Measurements from ENCODE around the gene NCOA1. TPM values are rescaled to one million over a fixed set of nuclear protein-coding genes. Genes with fewer than 3 reads are reported as not detected.

Gene NCOA1
- total and polyA plus RNA-seq, 2 of the 4 experiments (the other 2 are of a cell fraction) = 6.7 to 11.3 TPM

DNA sequence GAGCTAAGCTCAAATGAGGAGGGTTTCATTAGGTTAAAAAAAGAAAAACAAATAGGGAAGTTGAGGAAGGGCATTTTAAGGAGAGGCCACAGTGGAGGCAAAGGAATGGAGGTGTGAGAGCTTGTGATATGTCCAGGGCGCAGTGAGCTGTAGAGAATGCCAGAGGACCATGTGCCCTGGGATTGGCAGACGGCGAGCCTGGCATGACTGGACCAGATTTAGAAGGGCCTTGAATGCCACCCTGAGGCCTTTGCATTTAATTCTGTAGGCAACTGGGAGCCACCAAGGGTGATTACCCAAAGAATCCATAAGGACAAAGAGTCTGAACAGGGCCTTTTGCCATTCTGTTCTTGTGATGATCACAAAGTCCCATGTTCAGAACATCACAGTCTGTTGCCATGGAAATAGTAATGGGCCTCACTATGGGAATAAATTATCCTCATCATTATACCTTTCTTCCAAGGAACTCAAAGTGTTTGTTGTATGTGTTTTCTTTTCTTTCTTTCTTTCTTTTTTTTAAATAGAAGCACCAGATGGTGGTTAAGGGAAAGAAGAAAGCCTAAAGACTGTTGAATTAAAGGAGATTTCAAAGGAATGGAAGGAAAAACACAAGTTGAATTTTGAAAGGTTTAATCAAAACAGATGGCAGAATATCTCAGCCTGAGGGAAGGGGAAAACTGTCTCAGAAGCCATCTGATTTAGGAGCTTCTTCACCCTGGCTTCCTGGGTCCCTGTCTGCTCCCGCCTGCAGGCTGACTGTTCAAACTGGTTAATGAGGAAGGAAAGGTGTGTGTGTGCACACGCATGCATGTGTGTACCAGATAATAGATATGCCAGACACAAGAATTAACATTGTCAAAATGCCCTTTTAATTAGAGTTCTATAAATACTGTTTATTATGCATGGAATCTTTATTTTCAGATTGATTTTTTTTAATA, 31.6 kb upstream of the NCOA1 start:
- dilution Hi-C loops (cut with HindIII; ENCODE audit: low sequenced_read_pairs, unreplicated experiment) (no loop called here), intact Hi-C loops (cut with micrococcal nuclease) (no loop called here), in situ Hi-C loops (cut with MboI; ENCODE audit: low sequenced_read_pairs) (no loop called here)
- Histone ChIP-seq H3K9me3 (ENCODE audit: control insufficient read depth, insufficient read depth, low read length) (no peaks in the 10 kb centered on the region), H2BK20ac (ENCODE audit: low read depth, low read length) (no peak overlapping the region), H4K91ac (ENCODE audit: insufficient read depth, low read depth, low read length) (no peak overlapping the region), H3K4me1 (ENCODE audit: control insufficient read depth, insufficient read depth, low read length) (peaks cover 3% of the 10 kb centered on the region; the same call in 1 of the 2 replicates), H2BK5ac (ENCODE audit: low read depth, low read length, poor library complexity, severe bottlenecking) (no peak overlapping the region), H3K4ac (ENCODE audit: low read depth, low read length) (no peak overlapping the region), H3K14ac (replicated peaks; ENCODE audit: low read depth, low read length) (no peak overlapping the region), H2AK5ac (ENCODE audit: low read depth, low read length) (no peak overlapping the region), H2BK120ac (ENCODE audit: low read depth, low read length) (no peak overlapping the region), H3K9me1 (ENCODE audit: insufficient read depth, low read length) (0 out of 2 replicates have a peak, but pooled peaks cover 4% of the 10 kb centered on the region), H3K79me1 (ENCODE audit: low read depth in 1 of 2, low read length in 2 of 2) (no peaks in the 10 kb centered on the region), H4K5ac (ENCODE audit: low read depth, low read length) (no peak overlapping the region), H2AK9ac (replicated peaks; ENCODE audit: low read depth, low read length, poor library complexity) (no peak overlapping the region), H4K20me1 (ENCODE audit: insufficient read depth, low read length) (no peaks in the 10 kb centered on the region), H2BK15ac (ENCODE audit: low read depth, low read length) (no peak overlapping the region), H3K9ac (ENCODE audit: low read depth, low read length) (no peak overlapping the region), H3K27ac (ENCODE audit: insufficient read depth, low read length) (no peak overlapping the region), H3K4me2 (ENCODE audit: low read depth, low read length) (no peak overlapping the region), H3K23ac (ENCODE audit: low read depth, low read length) (no peak overlapping the region), H3K27me3 (ENCODE audit: control insufficient read depth, insufficient read depth, low read length) (peaks cover 17% of the 10 kb centered on the region), H3K18ac (ENCODE audit: low read depth, low read length) (no peak overlapping the region), H3K56ac (ENCODE audit: extremely low read depth, insufficient read depth, low read length) (no peak overlapping the region), H2AFZ (replicated peaks; ENCODE audit: low read length, poor library complexity) (no peak overlapping the region), H4K8ac (ENCODE audit: low read depth in 2 of 2, low read length in 2 of 2) (no peak overlapping the region), H3K36me3 (ENCODE audit: control insufficient read depth, insufficient read depth, low read length) (no peaks in the 10 kb centered on the region), H3K4me3 (ENCODE audit: insufficient read depth, low read depth, low read length) (no peak overlapping the region)
- no peak for ATAC-seq (ENCODE audit: low read depth)
- no peak for DNase-seq
- CTCF ChIA-PET = no interaction called here
- TF ChIP-seq MAZ (IDR thresholded peaks at IDR 0.05; ENCODE audit: borderline replicate concordance, low read depth, low read length) (no peak), NFE2L2 (IDR thresholded peaks at IDR 0.05; ENCODE audit: low read depth, low read length) (no peak), MAFK (IDR thresholded peaks at IDR 0.05; ENCODE audit: low read depth, low read length) (no peak), SMC3 (IDR thresholded peaks at IDR 0.05; ENCODE audit: low read depth, low read length) (no peak), POLR2A (IDR thresholded peaks at IDR 0.05; ENCODE audit: low read depth, low read length) (no peak), FOS (IDR thresholded peaks at IDR 0.05; ENCODE audit: low read depth, low read length) (no peak), CHD1 (IDR thresholded peaks at IDR 0.05; ENCODE audit: low read depth, low read length) (no peak), CEBPB (IDR thresholded peaks at IDR 0.05; ENCODE audit: low read depth, low read length) (no peak), RFX5 (IDR thresholded peaks at IDR 0.05; ENCODE audit: low read depth, low read length) (no peak), MXI1 (IDR thresholded peaks at IDR 0.05; ENCODE audit: borderline replicate concordance, low read depth, low read length) (no peak), RCOR1 (IDR thresholded peaks at IDR 0.05; ENCODE audit: insufficient replicate concordance, low read length) (no peak), BHLHE40 (IDR thresholded peaks at IDR 0.05; ENCODE audit: low read depth, low read length) (no peak)
- TF ChIP-seq, protein P1, sequence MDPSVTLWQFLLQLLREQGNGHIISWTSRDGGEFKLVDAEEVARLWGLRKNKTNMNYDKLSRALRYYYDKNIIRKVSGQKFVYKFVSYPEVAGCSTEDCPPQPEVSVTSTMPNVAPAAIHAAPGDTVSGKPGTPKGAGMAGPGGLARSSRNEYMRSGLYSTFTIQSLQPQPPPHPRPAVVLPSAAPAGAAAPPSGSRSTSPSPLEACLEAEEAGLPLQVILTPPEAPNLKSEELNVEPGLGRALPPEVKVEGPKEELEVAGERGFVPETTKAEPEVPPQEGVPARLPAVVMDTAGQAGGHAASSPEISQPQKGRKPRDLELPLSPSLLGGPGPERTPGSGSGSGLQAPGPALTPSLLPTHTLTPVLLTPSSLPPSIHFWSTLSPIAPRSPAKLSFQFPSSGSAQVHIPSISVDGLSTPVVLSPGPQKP (IDR thresholded peaks at IDR 0.05; ENCODE audit: borderline replicate concordance, low read depth, low read length) = no peak
- TF ChIP-seq, protein P2, sequence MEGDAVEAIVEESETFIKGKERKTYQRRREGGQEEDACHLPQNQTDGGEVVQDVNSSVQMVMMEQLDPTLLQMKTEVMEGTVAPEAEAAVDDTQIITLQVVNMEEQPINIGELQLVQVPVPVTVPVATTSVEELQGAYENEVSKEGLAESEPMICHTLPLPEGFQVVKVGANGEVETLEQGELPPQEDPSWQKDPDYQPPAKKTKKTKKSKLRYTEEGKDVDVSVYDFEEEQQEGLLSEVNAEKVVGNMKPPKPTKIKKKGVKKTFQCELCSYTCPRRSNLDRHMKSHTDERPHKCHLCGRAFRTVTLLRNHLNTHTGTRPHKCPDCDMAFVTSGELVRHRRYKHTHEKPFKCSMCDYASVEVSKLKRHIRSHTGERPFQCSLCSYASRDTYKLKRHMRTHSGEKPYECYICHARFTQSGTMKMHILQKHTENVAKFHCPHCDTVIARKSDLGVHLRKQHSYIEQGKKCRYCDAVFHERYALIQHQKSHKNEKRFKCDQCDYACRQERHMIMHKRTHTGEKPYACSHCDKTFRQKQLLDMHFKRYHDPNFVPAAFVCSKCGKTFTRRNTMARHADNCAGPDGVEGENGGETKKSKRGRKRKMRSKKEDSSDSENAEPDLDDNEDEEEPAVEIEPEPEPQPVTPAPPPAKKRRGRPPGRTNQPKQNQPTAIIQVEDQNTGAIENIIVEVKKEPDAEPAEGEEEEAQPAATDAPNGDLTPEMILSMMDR (conservative IDR thresholded peaks at IDR 0.05; ENCODE audit: low read depth, low read length) = no peak
- TF ChIP-seq, protein P3, sequence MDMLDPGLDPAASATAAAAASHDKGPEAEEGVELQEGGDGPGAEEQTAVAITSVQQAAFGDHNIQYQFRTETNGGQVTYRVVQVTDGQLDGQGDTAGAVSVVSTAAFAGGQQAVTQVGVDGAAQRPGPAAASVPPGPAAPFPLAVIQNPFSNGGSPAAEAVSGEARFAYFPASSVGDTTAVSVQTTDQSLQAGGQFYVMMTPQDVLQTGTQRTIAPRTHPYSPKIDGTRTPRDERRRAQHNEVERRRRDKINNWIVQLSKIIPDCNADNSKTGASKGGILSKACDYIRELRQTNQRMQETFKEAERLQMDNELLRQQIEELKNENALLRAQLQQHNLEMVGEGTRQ (IDR thresholded peaks at IDR 0.05; ENCODE audit: low read depth, low read length) = no peak
- POLR2A ChIA-PET (ENCODE audit: unreplicated experiment) = no interaction called here
- no TSS peak for BruUV-seq (replicated peaks)
- WGBS, 2 experiments (ENCODE audit: extremely low coverage in 2 of 2, insufficient read length in 1 of 2) = 100% methylated on average over 1 of the region's 5 CpGs; no CpG with 5 or more reads in 1 of the 2 experiments

Measured in IMR-90 (cell line).